Naive thymus-derived CD4-positive, alpha-beta T cell (primary cell): ENCODE results near the gene NTHL1. TPM values are rescaled to one million over a fixed set of nuclear protein-coding genes. Genes with fewer than 3 reads are reported as not detected.
"Not testable (repeated sequence)": the region's sequence is repeated elsewhere in the genome, so short reads cannot be mapped to it uniquely, and the experiment has no call there.

Experiments
- ATAC-seq: fragments of 150-1000 bp; cut with Tn5 transposase; 2 replicates; pipeline ENCODE4 v1.10.0; 2021; ENCODE audit warnings: mild to moderate bottlenecking, moderate library complexity
- CTCF ChIA-PET: fragments of 350-600 bp; sonication (Branson Sonifier 250); formaldehyde crosslinking; loops from one replicate; lab custom pipeline; 2021; ENCODE audit warnings: antibody characterized with exemption; lab: Charles Lee
- POLR2A ChIA-PET: fragments of 350-600 bp; sonication (Branson Sonifier 250); formaldehyde crosslinking; loops from one replicate; lab custom pipeline; 2021; ENCODE audit warnings: antibody characterized with exemption, inconsistent platforms; lab: Charles Lee
- DNase-seq, 9 donors: peaks; one replicate each; pipeline versions ENCODE4 v3.0.0 to v3.0.0-alpha.2; 2020 to 2022; ENCODE audit warnings: mixed read lengths in 1 of 9
- H3K27ac ChIP-seq: one replicate; pipeline ENCODE4 v1.7.0; 2013; ENCODE audit warnings: mild to moderate bottlenecking, low read depth, low read length, moderate library complexity
- H3K27me3 ChIP-seq, 2 donors: one replicate each; pipeline ENCODE4 v1.7.0; 2013; ENCODE audit warnings: low read length in 2 of 2, mild to moderate bottlenecking in 2 of 2, moderate library complexity in 2 of 2; ENCODE audit not compliant: control insufficient read depth in 2 of 2, insufficient read depth in 2 of 2
- H3K36me3 ChIP-seq, 3 experiments: 1 replicate in 2 of 3; 2 replicates in 1 of 3; pipeline ENCODE4 v1.7.0; 2013; ENCODE audit warnings: low read length in 3 of 3, mild to moderate bottlenecking in 3 of 3, moderate library complexity in 1 of 3; ENCODE audit not compliant: insufficient read depth in 3 of 3, control insufficient read depth in 2 of 3
- H3K4me1 ChIP-seq, 2 donors: one replicate each; pipeline ENCODE4 v1.7.0; 2013; ENCODE audit warnings: low read length in 2 of 2, mild to moderate bottlenecking in 2 of 2, moderate library complexity in 1 of 2; ENCODE audit not compliant: control insufficient read depth in 2 of 2, insufficient read depth in 2 of 2
- H3K4me3 ChIP-seq: 2 replicates; pipeline ENCODE4 v1.7.0; 2013; ENCODE audit warnings: mild to moderate bottlenecking, low read length
- H3K9me3 ChIP-seq, 3 experiments: 1 replicate in 2 of 3; 2 replicates in 1 of 3; pipeline ENCODE4 v1.7.0; 2013; ENCODE audit warnings: low read length in 3 of 3; ENCODE audit not compliant: control insufficient read depth in 2 of 3
- H3K27ac Mint-ChIP-seq, 9 donors: one replicate each; pipeline ENCODE4 v1.8.0; 2020 to 2022; ENCODE audit warnings: mixed read lengths in 9 of 9, mild to moderate bottlenecking in 8 of 9, moderate library complexity in 5 of 9, inconsistent platforms in 2 of 9
- H3K27me3 Mint-ChIP-seq, 5 donors: one replicate each; pipeline ENCODE4 v1.8.0; 2021 to 2022; ENCODE audit warnings: mixed read lengths in 5 of 5, mild to moderate bottlenecking in 1 of 5
- H3K36me3 Mint-ChIP-seq, 5 donors: one replicate each; pipeline ENCODE4 v1.8.0; 2020 to 2022; ENCODE audit warnings: mixed read lengths in 5 of 5, mild to moderate bottlenecking in 3 of 5, inconsistent platforms in 1 of 5
- H3K4me1 Mint-ChIP-seq, 7 donors: one replicate each; pipeline ENCODE4 v1.8.0; 2020 to 2022; ENCODE audit warnings: mixed read lengths in 7 of 7, mild to moderate bottlenecking in 3 of 7, inconsistent platforms in 1 of 7
- H3K4me3 Mint-ChIP-seq, 10 donors: one replicate each; pipeline ENCODE4 v1.8.0; 2020 to 2022; ENCODE audit warnings: mild to moderate bottlenecking in 10 of 10, mixed read lengths in 10 of 10, moderate library complexity in 6 of 10, inconsistent platforms in 2 of 10
- H3K9me3 Mint-ChIP-seq, 11 donors: one replicate each; pipeline ENCODE4 v1.8.0; 2020 to 2022; ENCODE audit warnings: mixed read lengths in 11 of 11, mild to moderate bottlenecking in 4 of 11, inconsistent platforms in 1 of 11, moderate library complexity in 1 of 11
- intact Hi-C, 2 donors: fragments of 100-400 bp; cut with micrococcal nuclease; formaldehyde crosslinking; loops; one replicate each; pipeline ENCODE4 v1.15.1; 2023
- polyA plus RNA-seq, 2 donors: library from polyadenylated mRNA; unstranded; fragments of 300-500 nt; fragmentation: Illumina TruSeq; gene quantifications; one replicate each; pipeline ENCODE4 v1.2.3, GENCODE V29; 2021
- total RNA-seq, 6 experiments: library from RNA in 5 of 6; stranded (reverse) in 5 of 6; gene quantifications; 1 replicate in 5 of 6; 2 replicates in 1 of 6; pipeline ENCODE4 v1.2.3 and lab custom pipeline; 2021 to 2026

The NTHL1 gene
- total and polyA plus RNA-seq, 7 experiments from 2014 or later, result 4.4 to 27.0 (median 9.4) TPM

DNA sequence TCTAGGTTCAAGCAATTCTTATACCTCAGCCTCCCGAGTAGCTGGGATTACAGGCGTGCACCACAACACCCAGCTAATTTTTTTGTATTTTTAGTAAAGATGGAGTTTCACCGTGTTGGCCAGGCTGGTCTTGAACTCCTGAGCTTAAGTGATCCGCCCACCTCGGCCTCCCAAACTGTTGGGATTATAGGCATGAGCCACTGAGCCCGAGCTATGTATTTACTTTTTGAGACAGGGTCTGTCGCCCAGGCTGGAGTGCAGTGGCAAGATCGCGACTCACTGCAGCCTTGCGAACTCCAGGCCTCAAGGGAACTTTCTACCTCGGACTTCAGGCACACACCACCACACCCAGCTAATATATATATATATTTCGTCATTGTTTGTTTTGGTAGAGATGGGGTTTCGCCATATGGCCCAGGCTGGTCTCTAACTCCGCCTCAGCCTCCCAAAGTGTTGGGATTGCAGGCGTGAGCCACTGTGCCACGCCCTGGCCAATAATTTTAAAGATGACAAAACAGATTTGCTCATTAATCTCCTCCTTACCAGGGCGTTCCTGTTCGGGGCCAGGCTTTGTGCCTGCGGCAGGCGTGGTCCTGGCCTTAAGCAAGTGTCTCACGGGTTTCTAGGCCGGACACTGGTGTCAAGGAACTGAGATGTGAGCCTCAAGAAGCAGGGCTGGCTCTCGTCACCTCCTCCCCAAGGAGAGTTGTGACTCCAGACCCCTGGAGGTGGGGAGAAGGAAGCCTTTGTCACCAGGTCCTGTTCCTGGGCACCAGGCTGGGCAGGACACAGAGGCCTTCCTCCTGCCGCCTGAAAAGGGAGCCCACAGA, 32.3 kb downstream of the NTHL1 start:
- POLR2A ChIA-PET, result interaction anchor here (0.8 to 1.1 kb wide), 3 partner anchors 9 to 140 kb away, joined by 3 to 6 read pairs (median 3); partner anchors contain the start of gene TRAF7

DNA sequence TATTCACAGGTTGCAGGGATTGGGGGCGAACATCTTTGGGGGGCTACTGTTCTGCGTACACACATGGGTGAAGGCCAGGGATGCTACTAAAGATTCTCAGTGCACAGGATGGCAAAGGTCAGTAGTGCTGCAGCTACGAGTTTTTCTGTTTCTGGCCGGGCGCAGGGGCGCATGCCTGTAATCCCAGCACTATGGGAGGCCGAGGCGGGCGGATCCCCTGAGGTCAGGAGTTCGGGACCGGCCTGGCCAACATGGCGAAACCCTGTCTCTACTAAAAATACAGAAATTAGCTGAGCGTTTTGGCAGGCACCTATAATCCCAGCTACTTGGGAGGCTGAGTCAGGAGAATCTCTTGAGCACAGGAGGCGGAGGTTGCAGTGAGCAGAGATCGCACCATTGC, 34.1 kb downstream of the NTHL1 start:
- Mint-ChIP-seq H3K4me1 (peaks cover 3 to 12% (median 10%) of the 10 kb centered on the region in 7 donors), H3K9me3 (no peaks in the 10 kb centered on the region), H3K27me3 (peaks cover 0 to 3% (median 0%) of the 10 kb centered on the region in 5 donors), H3K27ac (peak overlapping the region in 1 of 9 donors; percentile 9), H3K4me3 (peak overlapping the region in 1 of 10 donors; percentile 71), H3K36me3 (peaks cover 0 to under 1% (median 0%) of the 10 kb centered on the region in 5 donors)
- peaks cover 13 to 14% of the 10 kb centered on the region in 2 donors for H3K4me1 ChIP-seq
- CTCF ChIA-PET, result interaction anchor here (1.1 kb wide), 1 partner anchor 125 kb away, joined by 3 read pairs; no protein-coding TSS in a partner anchor
- ATAC-seq (no peak), DNase-seq (no peak)
- H3K27me3 ChIP-seq, result no peaks in the 10 kb centered on the region
- POLR2A ChIA-PET, result no interaction called here
- no peaks in the 10 kb centered on the region for H3K36me3 ChIP-seq
- intact Hi-C loops, result no loop called here
- H3K27ac ChIP-seq, result no peak overlapping the region
- H3K9me3 ChIP-seq, result no peaks in the 10 kb centered on the region
- H3K4me3 ChIP-seq, result no peak overlapping the region

More for the DNA sequence above, 32.3 kb downstream of the NTHL1 start:
- Mint-ChIP-seq H3K27me3 (peaks cover 0 to 13% (median 6%) of the 10 kb centered on the region in 5 donors), H3K4me1 (peaks cover 0 to 2% (median 1%) of the 10 kb centered on the region in 7 donors), H3K36me3 (no peaks in the 10 kb centered on the region), H3K9me3 (peaks cover 0 to 1% (median 0%) of the 10 kb centered on the region in 11 donors), H3K27ac (no peak overlapping the region), H3K4me3 (no peak overlapping the region)
- no peak for DNase-seq
- ATAC-seq, result peak; percentile 71
- Histone ChIP-seq H3K9me3 (no peaks in the 10 kb centered on the region), H3K27ac (no peak overlapping the region), H3K27me3 (no peaks in the 10 kb centered on the region), H3K4me1 (peaks cover 3% of the 10 kb centered on the region in 2 donors), H3K36me3 (no peaks in the 10 kb centered on the region), H3K4me3 (no peak overlapping the region)
- intact Hi-C loops, result no loop called here
- CTCF ChIA-PET, result interaction anchor here (1.0 kb wide), 1 partner anchor 126 kb away, joined by 3 read pairs; no protein-coding TSS in a partner anchor

DNA sequence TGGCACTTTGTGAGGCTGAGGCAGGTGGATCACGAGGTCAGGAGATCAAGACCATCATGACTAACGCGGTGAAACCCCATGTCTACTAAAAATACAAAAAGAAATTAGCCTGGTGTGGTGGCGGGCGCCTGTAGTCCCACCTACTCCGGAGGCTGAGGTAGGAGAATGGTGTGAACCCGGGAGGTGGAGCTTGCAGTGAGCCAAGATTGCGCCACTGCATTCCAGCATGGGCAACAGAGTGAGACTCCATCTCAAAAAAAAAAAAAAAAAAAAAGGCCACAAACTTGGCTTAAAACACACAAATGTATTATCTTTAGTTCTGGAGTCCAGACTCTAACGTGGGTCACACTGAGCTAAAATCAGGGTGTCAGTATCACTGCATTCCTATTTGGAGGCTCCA, 35.9 kb downstream of the NTHL1 start:
- H3K27ac Mint-ChIP-seq, H3K36me3 ChIP-seq, H3K9me3 Mint-ChIP-seq, H3K27ac ChIP-seq, DNase-seq, intact Hi-C loops, H3K36me3 Mint-ChIP-seq, H3K27me3 Mint-ChIP-seq, H3K27me3 ChIP-seq, H3K4me3 ChIP-seq, ATAC-seq, H3K9me3 ChIP-seq: not testable (repeated sequence)
- H3K4me1 Mint-ChIP-seq, result peaks cover 14 to 28% (median 24%) of the 10 kb centered on the region in 7 donors
- peak overlapping the region in 3 of 10 donors; percentile 34 to 87 (median 53) for H3K4me3 Mint-ChIP-seq
- peaks cover 26 to 29% of the 10 kb centered on the region in 2 donors for H3K4me1 ChIP-seq
- CTCF ChIA-PET, result interaction anchor here (0.7 kb wide), 1 partner anchor 45 kb away, joined by 8 read pairs; no protein-coding TSS in a partner anchor
- POLR2A ChIA-PET, result interaction anchor here (0.8 to 1.7 kb wide), 3 partner anchors 19 to 135 kb away, joined by 3 to 4 read pairs (median 3); no protein-coding TSS in a partner anchor

DNA sequence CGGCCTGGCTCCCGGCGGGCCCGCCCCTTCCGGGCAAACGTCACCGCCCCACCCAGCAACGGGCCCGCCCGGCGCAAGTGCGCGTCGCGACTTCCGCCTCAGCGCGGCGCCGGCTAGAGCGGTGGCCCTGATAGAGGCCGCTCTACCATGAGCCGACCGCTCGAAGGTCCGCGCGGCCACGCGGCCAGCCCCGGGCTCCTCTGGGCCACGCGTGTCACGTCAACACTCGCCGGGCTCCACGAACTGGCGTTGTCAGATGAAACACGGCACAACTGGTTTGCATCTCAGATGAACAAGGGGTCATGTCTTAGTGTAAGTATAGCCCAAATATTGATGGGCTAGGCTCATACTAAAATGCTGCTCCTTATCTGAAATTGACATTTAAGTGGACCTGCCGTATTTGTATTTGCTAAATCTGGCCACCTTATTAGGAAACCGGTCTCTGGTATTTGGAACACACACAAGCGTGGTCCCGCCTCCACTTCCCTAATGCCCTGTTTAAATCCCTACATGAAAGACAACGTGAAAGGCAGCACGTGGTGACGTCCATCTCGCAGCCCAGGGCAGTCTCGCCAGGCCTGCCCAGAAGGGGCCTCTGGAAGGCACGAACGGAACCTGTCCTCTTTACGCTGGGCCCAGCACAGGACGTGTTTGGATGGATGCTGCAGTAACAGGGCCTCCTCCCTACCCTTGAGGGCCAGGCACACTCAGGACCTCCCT, 37.7 kb downstream of the NTHL1 start, which contains the start of gene ZNF598:
ZNF598 (minus strand) TSS at position 31 of the 720 bp plus-strand sequence.
- Histone ChIP-seq H3K36me3 (no peaks in the 10 kb centered on the region), H3K27me3 (no peaks in the 10 kb centered on the region), H3K4me1 (peaks cover 26 to 29% of the 10 kb centered on the region in 2 donors), H3K9me3 (no peaks in the 10 kb centered on the region), H3K4me3 (peak within 1 kb of the TSS; percentile 77), H3K27ac (peak within 1 kb of the TSS; percentile 91)
- H3K36me3 Mint-ChIP-seq, result peaks cover 0 to 8% (median 0%) of the 10 kb centered on the region in 5 donors
- H3K9me3 Mint-ChIP-seq, result no peaks in the 10 kb centered on the region
- ChIA-PET POLR2A (interaction anchor here (1.0 to 2.9 kb wide), 7 partner anchors 14 to 145 kb away, joined by 3 to 30 read pairs (median 8); partner anchors contain the start of genes GFER, RPS2, TBL3 and TRAF7), CTCF (interaction anchor here (0.5 kb wide), 1 partner anchor 58 kb away, joined by 3 read pairs; no protein-coding TSS in a partner anchor)
- DNase-seq (peak; percentile 64 to 87 (median 78)), ATAC-seq (peak; percentile 97)
- no peaks in the 10 kb centered on the region for H3K27me3 Mint-ChIP-seq
- intact Hi-C loops, result loop anchor here (1.0 to 5.0 kb wide), 9 partner anchors 13 to 419 kb away; partner anchors contain the start of genes NTHL1 (in 2 of the 2), RPS2 (in 2 of the 2), TSC2 (in 2 of the 2) and CCNF (in 1 of the 2)
- H3K4me1 Mint-ChIP-seq, result peaks cover 22 to 39% (median 32%) of the 10 kb centered on the region in 7 donors
- H3K4me3 Mint-ChIP-seq, result peak within 1 kb of the TSS; percentile 87 to 94 (median 92)
- H3K27ac Mint-ChIP-seq, result peak within 1 kb of the TSS; percentile 85 to 99 (median 97)

DNA sequence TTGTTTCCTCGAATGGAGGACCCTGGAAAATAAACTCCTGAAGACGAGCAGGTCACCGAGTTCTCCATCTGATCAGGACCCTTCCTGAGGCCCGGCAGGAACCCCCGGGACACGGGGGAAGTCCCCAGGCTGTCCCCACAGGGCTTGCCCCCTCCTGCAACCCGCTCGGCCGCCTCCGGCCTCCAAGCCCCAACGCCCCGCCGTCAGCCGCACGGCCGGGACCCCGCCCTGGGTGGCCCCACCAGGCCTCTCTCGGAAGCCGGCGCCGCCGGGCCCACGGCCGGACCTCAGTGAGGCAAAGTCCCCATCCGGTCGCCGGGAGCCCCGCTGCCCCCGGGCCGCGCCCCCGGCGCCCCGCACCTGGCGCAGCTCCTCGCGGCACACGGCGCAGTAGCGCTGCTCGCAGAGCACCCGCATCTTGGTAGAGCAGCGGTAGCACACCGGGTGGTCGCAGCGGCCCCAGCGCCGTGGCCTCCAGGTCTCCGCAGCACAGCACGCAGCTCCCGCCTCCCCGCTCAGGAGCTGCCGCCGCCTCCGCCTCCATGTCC, 38.4 kb downstream of the NTHL1 start:
- Mint-ChIP-seq H3K4me1 (peaks cover 22 to 43% (median 32%) of the 10 kb centered on the region in 7 donors), H3K4me3 (peak overlapping the region; percentile 72 to 93 (median 87)), H3K27me3 (no peaks in the 10 kb centered on the region), H3K9me3 (no peaks in the 10 kb centered on the region), H3K36me3 (peaks cover 0 to 8% (median 0%) of the 10 kb centered on the region in 5 donors), H3K27ac (peak overlapping the region; percentile 60 to 94 (median 76))
- Histone ChIP-seq H3K27me3 (no peaks in the 10 kb centered on the region), H3K9me3 (no peaks in the 10 kb centered on the region), H3K4me1 (peaks cover 32% of the 10 kb centered on the region in 2 donors), H3K4me3 (peak overlapping the region; percentile 69), H3K27ac (peak overlapping the region; percentile 86), H3K36me3 (no peaks in the 10 kb centered on the region)
- intact Hi-C loops, result loop anchor here (1.0 to 5.0 kb wide), 9 partner anchors 14 to 420 kb away; partner anchors contain the start of genes NTHL1 (in 2 of the 2), RPS2 (in 2 of the 2), TSC2 (in 2 of the 2) and CCNF (in 1 of the 2)
- ChIA-PET CTCF (interaction anchor here (0.5 to 0.8 kb wide), 2 partner anchors 57 to 208 kb away, joined by 3 read pairs; no protein-coding TSS in a partner anchor), POLR2A (interaction anchor here (0.6 to 2.9 kb wide), 12 partner anchors 13 to 479 kb away, joined by 3 to 30 read pairs (median 6); partner anchors contain the start of genes GFER, NDUFB10, RPS2 and TBL3)
- ATAC-seq, result peak; percentile 51
- DNase-seq, result no peak
